ENCODE results near the gene RSPH4A. TPM values are rescaled to one million over a fixed set of nuclear protein-coding genes. Genes with fewer than 3 reads are reported as not detected.

Gene RSPH4A
- total and polyA plus RNA-seq, 2 of the 4 experiments (the other 2 are of a cell fraction) = under 0.01 to 0.19 TPM

DNA sequence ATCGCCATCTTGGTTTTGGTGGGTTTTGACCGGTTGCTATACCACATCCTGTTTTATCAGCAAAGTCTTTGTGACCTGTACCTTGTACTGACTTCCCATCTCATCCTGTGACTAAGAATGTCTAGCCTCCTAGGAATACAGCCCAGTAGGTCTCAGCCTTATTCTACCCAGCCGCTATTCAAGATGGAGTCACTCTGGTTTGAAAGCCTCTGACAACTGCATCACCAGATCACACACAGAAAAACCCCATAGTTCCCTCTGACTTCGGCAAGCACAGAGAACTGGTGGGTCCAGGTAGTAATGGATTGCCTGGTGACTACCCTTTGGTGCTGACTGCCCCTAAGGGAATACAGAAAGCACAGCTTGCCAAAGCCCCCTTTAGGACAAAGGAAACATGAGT is 10.3 kb upstream of the RSPH4A start:
- Histone ChIP-seq H3K9ac (ENCODE audit: low read depth, low read length) (no peak overlapping the region), H3K9me1 (ENCODE audit: insufficient read depth, low read length) (no peaks in the 10 kb centered on the region), H2AFZ (replicated peaks; ENCODE audit: low read length, poor library complexity) (no peak overlapping the region), H3K27me3 (ENCODE audit: control insufficient read depth, insufficient read depth, low read length) (no peaks in the 10 kb centered on the region), H4K20me1 (ENCODE audit: insufficient read depth, low read length) (no peaks in the 10 kb centered on the region), H3K14ac (replicated peaks; ENCODE audit: low read depth, low read length) (no peak overlapping the region), H2BK15ac (ENCODE audit: low read depth, low read length) (no peak overlapping the region), H3K18ac (ENCODE audit: low read depth, low read length) (no peak overlapping the region), H4K5ac (ENCODE audit: low read depth, low read length) (no peak overlapping the region), H2BK5ac (ENCODE audit: low read depth, low read length, poor library complexity, severe bottlenecking) (no peak overlapping the region), H3K79me1 (ENCODE audit: low read depth in 1 of 2, low read length in 2 of 2) (no peaks in the 10 kb centered on the region), H2AK9ac (replicated peaks; ENCODE audit: low read depth, low read length, poor library complexity) (no peak overlapping the region), H3K9me3 (ENCODE audit: control insufficient read depth, insufficient read depth, low read length) (no peaks in the 10 kb centered on the region), H3K36me3 (ENCODE audit: control insufficient read depth, insufficient read depth, low read length) (no peaks in the 10 kb centered on the region; the same call in 1 of the 2 replicates), H3K27ac (ENCODE audit: insufficient read depth, low read length) (no peak overlapping the region), H3K56ac (ENCODE audit: extremely low read depth, insufficient read depth, low read length) (no peak overlapping the region), H3K4me1 (ENCODE audit: control insufficient read depth, insufficient read depth, low read length) (0 out of 2 replicates have a peak, but pooled peaks cover under 1% of the 10 kb centered on the region), H3K4ac (ENCODE audit: low read depth, low read length) (no peak overlapping the region), H2AK5ac (ENCODE audit: low read depth, low read length) (no peak overlapping the region), H3K4me2 (ENCODE audit: low read depth, low read length) (no peak overlapping the region), H3K23ac (ENCODE audit: low read depth, low read length) (no peak overlapping the region), H2BK20ac (ENCODE audit: low read depth, low read length) (no peak overlapping the region), H4K91ac (ENCODE audit: insufficient read depth, low read depth, low read length) (no peak overlapping the region), H4K8ac (ENCODE audit: low read depth in 2 of 2, low read length in 2 of 2) (no peak overlapping the region), H3K4me3 (ENCODE audit: insufficient read depth, low read depth, low read length) (no peak overlapping the region), H2BK120ac (ENCODE audit: low read depth, low read length) (no peak overlapping the region)
- DNase-seq = no peak
- no CpG with 5 or more reads among the region's 4 CpGs for WGBS, 2 experiments (ENCODE audit: extremely low coverage in 2 of 2, insufficient read length in 1 of 2)
- TF ChIP-seq FOS (IDR thresholded peaks at IDR 0.05; ENCODE audit: low read depth, low read length) (no peak), MXI1 (IDR thresholded peaks at IDR 0.05; ENCODE audit: borderline replicate concordance, low read depth, low read length) (no peak), RCOR1 (IDR thresholded peaks at IDR 0.05; ENCODE audit: insufficient replicate concordance, low read length) (no peak), RAD21 (IDR thresholded peaks at IDR 0.05; ENCODE audit: low read length) (no peak), NFE2L2 (IDR thresholded peaks at IDR 0.05; ENCODE audit: low read depth, low read length) (no peak), RFX5 (IDR thresholded peaks at IDR 0.05; ENCODE audit: low read depth, low read length) (no peak), SMC3 (IDR thresholded peaks at IDR 0.05; ENCODE audit: low read depth, low read length) (no peak), BHLHE40 (IDR thresholded peaks at IDR 0.05; ENCODE audit: low read depth, low read length) (no peak), USF2 (IDR thresholded peaks at IDR 0.05; ENCODE audit: low read depth, low read length) (no peak)
- in situ Hi-C loops (cut with MboI; ENCODE audit: low sequenced_read_pairs) (no loop called here), intact Hi-C loops (cut with micrococcal nuclease) (no loop called here), dilution Hi-C loops (cut with HindIII; ENCODE audit: low sequenced_read_pairs, unreplicated experiment) (no loop called here)
- BruUV-seq (replicated peaks) = no TSS peak
- POLR2A ChIA-PET (ENCODE audit: unreplicated experiment) = no interaction called here
- CTCF ChIA-PET = no interaction called here
- no peak for ATAC-seq (ENCODE audit: low read depth)

Data from IMR-90 (cell line).